Measurements from ENCODE around the gene MAST2. TPM values are rescaled to one million over a fixed set of nuclear protein-coding genes. Genes with fewer than 3 reads are reported as not detected.

MAST2 gene
- total RNA-seq, 1 donor from 2014 or later, result 63.9 TPM

DNA sequence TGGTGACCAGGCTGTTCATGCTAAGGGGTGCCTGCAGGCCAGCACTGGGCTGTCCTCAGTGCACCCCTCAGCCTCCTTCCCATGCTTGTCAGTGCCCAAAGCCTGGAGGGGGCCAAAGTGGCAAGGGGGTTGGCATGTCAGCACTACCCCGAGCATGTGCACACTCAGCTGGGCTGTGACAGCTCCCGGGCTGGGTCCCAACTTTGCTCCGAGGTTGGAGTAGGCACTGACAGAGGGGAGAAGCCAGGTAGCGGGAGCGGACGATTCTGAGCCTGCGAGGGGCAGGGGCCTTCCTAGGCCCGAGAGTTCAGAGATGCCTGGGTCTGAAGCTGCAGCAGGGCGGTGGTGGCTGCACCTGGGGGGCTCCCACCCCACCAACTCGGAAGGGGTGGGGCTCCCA, 119.0 kb downstream of the MAST2 start:
- Mint-ChIP-seq H3K36me3 (ENCODE audit: unreplicated experiment) (peaks cover 8% of the 10 kb centered on the region), H3K4me3 (ENCODE audit: unreplicated experiment) (no peak overlapping the region), H3K27ac (ENCODE audit: unreplicated experiment) (no peak overlapping the region), H3K9me3 (ENCODE audit: unreplicated experiment) (no peaks in the 10 kb centered on the region), H3K27me3 (ENCODE audit: unreplicated experiment) (no peaks in the 10 kb centered on the region), H3K4me1 (ENCODE audit: unreplicated experiment) (peaks cover 5% of the 10 kb centered on the region)
- TF ChIP-seq, protein P1, sequence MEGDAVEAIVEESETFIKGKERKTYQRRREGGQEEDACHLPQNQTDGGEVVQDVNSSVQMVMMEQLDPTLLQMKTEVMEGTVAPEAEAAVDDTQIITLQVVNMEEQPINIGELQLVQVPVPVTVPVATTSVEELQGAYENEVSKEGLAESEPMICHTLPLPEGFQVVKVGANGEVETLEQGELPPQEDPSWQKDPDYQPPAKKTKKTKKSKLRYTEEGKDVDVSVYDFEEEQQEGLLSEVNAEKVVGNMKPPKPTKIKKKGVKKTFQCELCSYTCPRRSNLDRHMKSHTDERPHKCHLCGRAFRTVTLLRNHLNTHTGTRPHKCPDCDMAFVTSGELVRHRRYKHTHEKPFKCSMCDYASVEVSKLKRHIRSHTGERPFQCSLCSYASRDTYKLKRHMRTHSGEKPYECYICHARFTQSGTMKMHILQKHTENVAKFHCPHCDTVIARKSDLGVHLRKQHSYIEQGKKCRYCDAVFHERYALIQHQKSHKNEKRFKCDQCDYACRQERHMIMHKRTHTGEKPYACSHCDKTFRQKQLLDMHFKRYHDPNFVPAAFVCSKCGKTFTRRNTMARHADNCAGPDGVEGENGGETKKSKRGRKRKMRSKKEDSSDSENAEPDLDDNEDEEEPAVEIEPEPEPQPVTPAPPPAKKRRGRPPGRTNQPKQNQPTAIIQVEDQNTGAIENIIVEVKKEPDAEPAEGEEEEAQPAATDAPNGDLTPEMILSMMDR (IDR thresholded peaks at IDR 0.05), result no peak
- no peak for DNase-seq (ENCODE audit: extremely low spot score, unreplicated experiment)

DNA sequence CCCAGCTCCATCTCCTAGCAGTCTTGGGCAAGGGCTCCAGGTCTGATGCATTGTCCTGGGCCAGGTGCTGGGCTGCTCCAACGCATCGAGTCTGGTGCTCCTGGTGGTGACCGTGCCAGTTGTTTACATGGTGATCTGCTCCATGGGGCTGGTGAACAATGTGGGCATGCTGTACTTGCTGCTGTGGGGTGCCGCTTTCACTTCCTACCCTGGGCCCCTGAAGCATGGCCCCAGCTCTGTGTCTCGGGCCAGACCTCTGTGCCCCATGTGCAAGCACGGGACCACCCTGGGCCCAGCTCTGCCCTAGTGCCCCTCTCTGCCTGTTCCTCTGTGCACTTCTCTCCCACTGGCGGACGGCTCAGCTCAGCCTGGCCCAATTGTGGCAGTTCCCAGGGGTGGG, 119.4 kb downstream of the MAST2 start:
- H3K9me3 Mint-ChIP-seq (ENCODE audit: unreplicated experiment), result no peaks in the 10 kb centered on the region
- H3K27ac Mint-ChIP-seq (ENCODE audit: unreplicated experiment), result no peak overlapping the region
- peaks cover 5% of the 10 kb centered on the region for H3K4me1 Mint-ChIP-seq (ENCODE audit: unreplicated experiment)
- TF ChIP-seq, protein P1 (IDR thresholded peaks at IDR 0.05), result no peak
- H3K27me3 Mint-ChIP-seq (ENCODE audit: unreplicated experiment), result no peaks in the 10 kb centered on the region
- H3K4me3 Mint-ChIP-seq (ENCODE audit: unreplicated experiment), result no peak overlapping the region
- no peak for DNase-seq (ENCODE audit: extremely low spot score, unreplicated experiment)
- H3K36me3 Mint-ChIP-seq (ENCODE audit: unreplicated experiment), result peaks cover 7% of the 10 kb centered on the region

DNA sequence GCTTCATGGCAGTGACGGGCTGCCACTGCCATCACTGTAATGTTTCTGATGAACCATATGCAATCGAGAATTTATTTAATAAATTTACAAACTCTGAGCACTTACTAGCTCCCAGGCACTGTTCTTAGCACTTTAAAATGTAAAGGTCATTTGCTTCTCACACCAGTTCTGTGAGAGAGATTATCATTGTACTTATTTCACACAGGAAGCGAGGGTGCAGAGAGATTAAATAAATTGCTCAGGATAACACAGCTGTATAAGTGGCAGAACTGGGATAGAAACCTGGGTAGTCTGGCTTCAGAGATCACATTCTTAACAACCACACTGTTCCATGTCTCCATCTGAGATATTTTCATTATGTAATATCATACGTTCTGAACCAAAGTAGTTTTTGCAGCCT, 119.9 kb downstream of the MAST2 start:
- H3K9me3 Mint-ChIP-seq (ENCODE audit: unreplicated experiment), result no peaks in the 10 kb centered on the region

DNA sequence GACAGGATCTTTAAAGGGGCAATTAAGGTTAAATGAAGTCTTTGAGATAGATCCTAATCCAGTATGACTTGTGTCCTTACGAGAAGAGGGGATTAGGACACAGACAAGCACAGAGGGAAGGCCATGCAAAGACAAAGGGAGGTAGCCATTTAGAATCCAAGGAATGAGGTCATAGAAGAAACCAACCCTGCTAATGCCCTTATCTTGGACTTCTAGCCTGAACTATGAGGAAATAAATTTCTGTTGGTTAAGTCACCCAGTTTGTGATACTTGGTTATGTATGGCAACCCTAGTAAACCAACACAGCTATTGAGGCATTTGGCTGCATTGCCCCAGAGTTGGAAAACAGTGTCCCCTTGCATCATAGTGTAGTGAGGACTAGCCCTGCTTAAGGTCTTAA, 121.3 kb downstream of the MAST2 start:
- no peaks in the 10 kb centered on the region for H3K9me3 Mint-ChIP-seq (ENCODE audit: unreplicated experiment)
- TF ChIP-seq, protein P1 (IDR thresholded peaks at IDR 0.05), result no peak
- no peak overlapping the region for H3K27ac Mint-ChIP-seq (ENCODE audit: unreplicated experiment)
- H3K36me3 Mint-ChIP-seq (ENCODE audit: unreplicated experiment), result no peaks in the 10 kb centered on the region
- H3K27me3 Mint-ChIP-seq (ENCODE audit: unreplicated experiment), result no peaks in the 10 kb centered on the region
- no peak for DNase-seq (ENCODE audit: extremely low spot score, unreplicated experiment)
- peaks cover 16% of the 10 kb centered on the region for H3K4me1 Mint-ChIP-seq (ENCODE audit: unreplicated experiment)
- H3K4me3 Mint-ChIP-seq (ENCODE audit: unreplicated experiment), result no peak overlapping the region

More for the DNA sequence above, 119.9 kb downstream of the MAST2 start:
- no peak for DNase-seq (ENCODE audit: extremely low spot score, unreplicated experiment)
- Mint-ChIP-seq H3K4me3 (ENCODE audit: unreplicated experiment) (no peak overlapping the region), H3K36me3 (ENCODE audit: unreplicated experiment) (peaks cover 4% of the 10 kb centered on the region), H3K4me1 (ENCODE audit: unreplicated experiment) (peaks cover 5% of the 10 kb centered on the region), H3K27me3 (ENCODE audit: unreplicated experiment) (no peaks in the 10 kb centered on the region), H3K27ac (ENCODE audit: unreplicated experiment) (no peak overlapping the region)
- TF ChIP-seq, protein P1 (IDR thresholded peaks at IDR 0.05), result no peak

DNA sequence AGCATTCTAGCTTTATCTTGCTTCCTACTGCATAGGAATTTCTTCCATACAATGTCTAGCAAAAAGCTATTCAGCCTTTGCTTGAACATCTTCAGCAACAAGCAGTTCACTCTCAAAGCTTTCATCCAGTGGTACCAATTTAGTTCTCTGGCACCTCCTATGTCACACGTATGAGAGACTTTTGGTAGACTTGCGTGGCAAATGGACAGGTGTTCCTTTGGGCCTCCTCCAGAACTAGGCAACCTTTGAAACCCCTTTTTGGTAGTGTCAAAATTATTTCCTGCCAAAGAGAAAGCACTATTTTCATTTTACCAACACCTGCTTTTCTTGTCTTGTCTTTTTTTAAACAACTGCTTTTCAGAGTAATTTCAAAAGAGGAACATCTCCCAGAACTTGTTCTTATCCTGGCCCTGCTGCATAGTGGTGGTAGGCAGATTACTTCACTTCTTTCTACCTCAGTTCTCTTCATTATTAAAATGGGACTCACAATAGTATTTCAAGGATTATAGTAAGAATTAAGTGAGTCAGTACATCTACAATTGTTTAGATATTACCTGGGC, 122.4 kb downstream of the MAST2 start:
- DNase-seq (ENCODE audit: extremely low spot score, unreplicated experiment), result no peak
- H3K27ac Mint-ChIP-seq (ENCODE audit: unreplicated experiment), result no peak overlapping the region
- H3K9me3 Mint-ChIP-seq (ENCODE audit: unreplicated experiment), result no peaks in the 10 kb centered on the region
- no peaks in the 10 kb centered on the region for H3K27me3 Mint-ChIP-seq (ENCODE audit: unreplicated experiment)
- no peak overlapping the region for H3K4me3 Mint-ChIP-seq (ENCODE audit: unreplicated experiment)
- TF ChIP-seq, protein P1 (IDR thresholded peaks at IDR 0.05), result no peak
- H3K4me1 Mint-ChIP-seq (ENCODE audit: unreplicated experiment), result peaks cover 22% of the 10 kb centered on the region
- H3K36me3 Mint-ChIP-seq (ENCODE audit: unreplicated experiment), result no peaks in the 10 kb centered on the region

Data from osteocyte (in vitro differentiated cells).